ENCODE measurements around the gene STAT5B.
"Not testable (repeated sequence)": the region's sequence is repeated elsewhere in the genome, so short reads cannot be mapped to it uniquely, and the experiment has no call there.

The STAT5B gene

DNA sequence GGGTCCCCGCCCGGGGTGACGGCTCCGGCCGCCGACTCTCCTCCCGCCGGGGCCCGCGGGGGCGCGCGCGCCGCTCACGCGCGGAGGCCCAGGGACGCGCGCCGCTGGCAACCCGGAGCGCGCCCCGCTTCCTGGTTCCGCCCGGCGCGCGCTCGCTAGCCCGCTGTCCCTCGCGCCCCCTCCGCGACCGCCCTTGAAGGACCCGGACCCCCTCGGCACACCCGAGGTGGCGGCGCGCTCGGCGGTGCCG, at the start of gene STAT5B:
Gene STAT5B, minus strand, starts transcription at position 33 of the 250 bp plus-strand sequence. CDS start 44,264 bp downstream, outside the sequence.
- H3K4me3 ChIP-seq (ENCODE audit: control insufficient read depth, low read depth, low read length) = peak within 1 kb of the TSS; percentile 85
- TF ChIP-seq, protein P1, sequence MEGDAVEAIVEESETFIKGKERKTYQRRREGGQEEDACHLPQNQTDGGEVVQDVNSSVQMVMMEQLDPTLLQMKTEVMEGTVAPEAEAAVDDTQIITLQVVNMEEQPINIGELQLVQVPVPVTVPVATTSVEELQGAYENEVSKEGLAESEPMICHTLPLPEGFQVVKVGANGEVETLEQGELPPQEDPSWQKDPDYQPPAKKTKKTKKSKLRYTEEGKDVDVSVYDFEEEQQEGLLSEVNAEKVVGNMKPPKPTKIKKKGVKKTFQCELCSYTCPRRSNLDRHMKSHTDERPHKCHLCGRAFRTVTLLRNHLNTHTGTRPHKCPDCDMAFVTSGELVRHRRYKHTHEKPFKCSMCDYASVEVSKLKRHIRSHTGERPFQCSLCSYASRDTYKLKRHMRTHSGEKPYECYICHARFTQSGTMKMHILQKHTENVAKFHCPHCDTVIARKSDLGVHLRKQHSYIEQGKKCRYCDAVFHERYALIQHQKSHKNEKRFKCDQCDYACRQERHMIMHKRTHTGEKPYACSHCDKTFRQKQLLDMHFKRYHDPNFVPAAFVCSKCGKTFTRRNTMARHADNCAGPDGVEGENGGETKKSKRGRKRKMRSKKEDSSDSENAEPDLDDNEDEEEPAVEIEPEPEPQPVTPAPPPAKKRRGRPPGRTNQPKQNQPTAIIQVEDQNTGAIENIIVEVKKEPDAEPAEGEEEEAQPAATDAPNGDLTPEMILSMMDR (IDR thresholded peaks at IDR 0.05; ENCODE audit: control insufficient read depth, insufficient read depth, low read depth, low read length, missing control alignments) = no peak
- no peak for DNase-seq (ENCODE audit: low read depth)

DNA sequence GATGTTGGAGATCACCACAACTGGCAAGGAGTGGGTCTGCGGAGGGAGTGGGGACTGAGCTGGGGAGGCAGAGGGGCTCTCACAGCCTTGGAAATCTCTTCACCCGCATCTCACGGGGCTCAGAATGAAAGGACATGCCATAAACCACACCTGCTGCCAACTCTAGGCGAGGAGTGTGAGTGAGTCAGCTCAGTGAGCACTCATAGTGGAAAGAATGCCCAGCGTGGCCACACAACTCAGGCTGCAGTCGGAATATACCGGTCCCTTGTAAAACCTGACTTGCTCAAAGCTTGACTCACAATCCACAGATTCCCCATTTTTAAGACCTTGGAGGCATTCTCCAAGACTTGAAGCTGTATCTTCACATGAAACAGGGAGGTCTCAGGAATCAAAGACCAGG, 48.8 kb upstream of the STAT5B start:
- peak; percentile 89 for DNase-seq (ENCODE audit: low read depth)
- TF ChIP-seq, protein P1 (IDR thresholded peaks at IDR 0.05; ENCODE audit: control insufficient read depth, insufficient read depth, low read depth, low read length, missing control alignments) = no peak
- no peak overlapping the region for H3K4me3 ChIP-seq (ENCODE audit: control insufficient read depth, low read depth, low read length)

DNA sequence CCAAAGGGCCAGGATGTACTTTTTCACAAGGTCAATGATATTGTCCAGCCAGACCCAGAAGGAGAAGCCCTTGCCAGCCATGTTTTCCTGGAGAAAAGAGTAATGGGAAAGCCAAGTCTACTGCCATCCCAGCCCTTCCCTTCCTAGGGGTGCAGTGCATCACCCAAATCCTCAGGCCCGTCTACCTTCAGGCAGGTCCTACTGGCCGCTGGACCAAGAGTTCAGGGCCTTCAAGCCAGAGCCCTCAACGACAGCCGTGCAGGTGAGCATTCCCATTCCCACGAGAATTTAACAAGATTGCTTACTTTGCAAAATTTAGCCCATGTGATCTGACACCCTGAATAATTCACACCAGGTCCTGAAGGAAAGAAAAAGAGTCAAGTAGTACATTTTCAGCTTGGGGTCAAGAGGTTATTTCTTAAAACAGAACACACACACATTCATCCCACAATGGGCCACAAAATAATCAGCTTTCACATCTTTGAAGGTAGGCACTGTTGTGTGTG, 47.1 kb upstream of the STAT5B start:
- no peak overlapping the region for H3K4me3 ChIP-seq (ENCODE audit: control insufficient read depth, low read depth, low read length)
- TF ChIP-seq, protein P1 (IDR thresholded peaks at IDR 0.05; ENCODE audit: control insufficient read depth, insufficient read depth, low read depth, low read length, missing control alignments) = no peak
- no peak for DNase-seq (ENCODE audit: low read depth)

DNA sequence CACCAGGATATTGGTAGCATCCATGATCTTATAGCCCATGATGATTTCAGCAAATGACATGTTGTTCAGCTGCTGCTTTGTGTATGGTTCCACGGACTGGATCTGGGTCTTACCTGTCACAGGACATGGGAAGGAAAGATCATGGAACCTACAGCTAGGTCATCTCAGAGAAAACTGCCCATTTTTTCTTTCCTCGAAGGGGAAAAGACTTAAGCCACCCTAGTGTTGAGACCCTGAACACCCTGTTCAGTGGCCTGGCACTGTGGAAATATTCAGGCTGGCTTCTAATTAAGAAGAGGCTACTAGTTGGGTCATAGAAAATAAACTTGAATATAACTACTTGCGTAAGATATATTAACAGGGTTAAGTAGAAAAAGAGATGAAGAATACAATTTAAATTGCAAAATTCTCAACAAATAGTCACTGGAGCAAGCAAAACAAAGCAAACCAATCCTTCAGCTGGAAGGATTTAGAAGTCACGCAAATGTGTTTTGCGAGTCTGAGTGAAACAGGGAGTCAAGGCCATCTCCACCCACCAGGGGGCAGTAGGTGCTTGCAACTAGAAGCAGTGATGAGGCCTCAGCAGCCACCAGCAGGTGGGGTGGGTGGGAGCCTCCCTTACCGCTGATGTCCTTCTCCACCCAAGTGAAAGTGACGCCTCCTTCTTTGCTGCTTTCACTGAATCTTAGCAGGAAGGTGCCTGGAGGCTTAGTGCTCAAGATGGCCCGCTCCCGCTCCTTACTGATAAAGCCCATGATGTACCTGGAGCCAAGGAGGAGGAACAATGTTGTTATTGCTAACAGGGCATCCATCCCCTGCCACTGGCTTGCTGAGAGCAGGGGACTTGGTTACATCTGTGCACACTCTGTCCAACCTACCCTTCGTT, 46.4 kb upstream of the STAT5B start:
- peak; percentile 85 for DNase-seq (ENCODE audit: low read depth)
- no peak overlapping the region for H3K4me3 ChIP-seq (ENCODE audit: control insufficient read depth, low read depth, low read length)
- TF ChIP-seq, protein P1 (IDR thresholded peaks at IDR 0.05; ENCODE audit: control insufficient read depth, insufficient read depth, low read depth, low read length, missing control alignments) = peak; percentile 100

DNA sequence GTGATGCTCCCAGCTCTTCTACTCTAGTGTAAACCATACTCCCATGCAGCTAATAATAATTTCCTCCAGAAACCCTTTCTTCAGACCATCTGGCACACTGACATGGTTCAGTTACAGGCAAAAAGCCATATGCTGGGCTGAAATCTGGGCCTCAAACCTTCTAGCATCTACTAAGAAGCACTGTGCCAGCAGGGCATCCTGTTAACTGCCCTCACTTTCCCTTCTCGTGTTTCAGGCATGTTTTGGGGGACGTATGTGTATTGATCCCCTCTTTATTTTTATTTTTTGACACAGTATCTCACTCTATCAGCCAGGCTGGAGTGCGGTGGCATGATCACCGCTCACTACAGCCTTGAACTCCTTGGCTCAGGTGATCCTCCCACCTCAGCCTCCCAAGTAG, 45.4 kb upstream of the STAT5B start:
- TF ChIP-seq, protein P1 (IDR thresholded peaks at IDR 0.05; ENCODE audit: control insufficient read depth, insufficient read depth, low read depth, low read length, missing control alignments) = no peak
- DNase-seq (ENCODE audit: low read depth) = no peak
- H3K4me3 ChIP-seq (ENCODE audit: control insufficient read depth, low read depth, low read length) = no peak overlapping the region

DNA sequence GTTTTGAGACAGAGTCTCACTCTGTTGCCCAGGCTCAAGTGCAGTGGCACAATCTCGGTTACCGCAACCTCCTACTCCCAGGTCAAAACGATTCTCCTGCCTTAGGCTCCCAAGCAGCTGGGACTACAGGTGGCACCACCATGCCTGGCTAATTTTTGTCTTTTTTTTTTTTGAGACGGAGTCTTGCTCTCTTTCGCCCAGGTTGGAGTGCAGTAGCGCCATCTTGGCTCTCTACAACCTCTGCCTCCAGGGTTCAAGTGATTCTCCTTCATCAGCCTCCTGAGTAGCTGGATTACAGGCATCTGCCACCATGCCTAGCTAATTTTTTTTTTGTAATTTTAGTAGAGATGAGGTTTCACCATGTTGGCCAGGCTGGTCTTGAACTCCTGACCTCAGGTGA, 41.8 kb upstream of the STAT5B start:
- H3K4me3 ChIP-seq (ENCODE audit: control insufficient read depth, low read depth, low read length); DNase-seq (ENCODE audit: low read depth): not testable (repeated sequence)

DNA sequence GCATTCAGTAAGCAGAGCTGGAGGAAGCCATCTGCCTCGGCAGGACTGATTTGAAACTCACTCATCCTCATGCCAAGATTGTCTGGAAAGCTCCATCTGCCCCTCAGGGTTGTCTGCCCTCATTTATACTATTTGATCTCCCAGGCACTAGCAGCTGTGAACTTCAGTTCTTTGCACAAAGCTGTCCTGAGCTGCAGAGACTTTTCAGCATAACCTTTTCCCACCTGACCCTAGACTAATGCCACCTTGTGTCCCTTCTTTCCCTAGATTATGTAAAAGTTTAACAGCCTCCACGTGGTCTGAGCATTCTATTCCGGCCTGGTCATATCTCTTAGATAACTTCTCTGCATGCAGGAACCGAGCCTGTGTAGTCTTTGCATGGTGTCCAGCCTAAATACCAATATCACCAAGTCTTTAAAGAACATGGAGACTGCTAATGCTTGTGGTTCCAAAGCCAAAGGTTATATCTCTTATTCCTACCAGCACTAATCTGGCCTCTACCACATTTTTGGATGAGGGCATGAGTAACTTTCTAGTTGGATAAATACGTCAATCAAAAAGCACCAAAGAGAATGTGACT, 41.2 kb upstream of the STAT5B start:
- TF ChIP-seq, protein P1 (IDR thresholded peaks at IDR 0.05; ENCODE audit: control insufficient read depth, insufficient read depth, low read depth, low read length, missing control alignments) = no peak
- DNase-seq (ENCODE audit: low read depth) = no peak
- H3K4me3 ChIP-seq (ENCODE audit: control insufficient read depth, low read depth, low read length) = no peak overlapping the region

Data from AG09309 (cell line).